ENCODE data around the gene CEACAM16. TPM values are rescaled to one million over a fixed set of nuclear protein-coding genes. Genes with fewer than 3 reads are reported as not detected.

Gene CEACAM16
- total and polyA plus RNA-seq, 7 donors = 0.03 to 0.08 TPM; not detected in 5

DNA sequence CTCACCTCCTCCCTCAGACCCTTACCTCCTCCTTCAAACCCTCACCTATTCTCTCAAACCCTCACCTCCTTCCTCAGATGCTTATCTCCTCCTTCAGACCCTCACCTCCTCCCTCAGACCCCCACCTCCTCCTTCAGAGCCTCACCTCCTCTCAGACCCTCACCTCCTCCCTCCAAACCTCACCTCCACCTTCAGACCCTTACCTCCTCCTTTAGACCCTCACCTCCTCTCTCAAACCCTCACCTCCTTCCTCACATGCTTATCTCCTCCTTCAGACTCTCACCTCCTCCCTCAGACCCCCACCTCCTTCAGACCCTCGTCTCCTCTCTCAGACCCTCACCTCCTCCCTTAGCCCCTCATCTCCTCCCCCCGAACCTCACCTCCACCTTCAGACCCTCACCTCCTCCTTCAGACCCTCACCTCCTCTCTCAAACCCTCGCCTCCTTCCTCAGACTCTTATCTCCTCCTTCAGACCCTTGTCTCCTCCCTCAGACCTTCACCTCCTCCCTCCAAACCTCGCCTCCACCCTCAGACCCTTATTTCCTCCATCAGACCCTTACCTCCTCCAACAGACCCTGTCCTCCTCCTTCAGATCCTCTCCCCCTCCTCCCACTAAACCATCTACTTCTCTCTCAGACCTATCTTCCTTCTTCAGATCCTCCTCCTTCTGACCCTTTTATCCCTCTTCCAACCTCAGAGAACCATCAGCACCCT lies 47.1 kb downstream of the CEACAM16 start:
- Histone ChIP-seq H3K36me3 (ENCODE audit: insufficient read depth in 1 of 2, low read depth in 1 of 2) (peaks cover 0 to 16% of the 10 kb centered on the region in 2 donors), H3K4me1 (peaks cover 48% of the 10 kb centered on the region), H3K9me3 (no peaks in the 10 kb centered on the region), H3K4me3 (no peak overlapping the region), H3K27ac (peak overlapping the region; percentile 94), H3K27me3 (ENCODE audit: insufficient read depth in 3 of 3, low read length in 2 of 3) (no peaks in the 10 kb centered on the region)
- TF ChIP-seq, protein P1, sequence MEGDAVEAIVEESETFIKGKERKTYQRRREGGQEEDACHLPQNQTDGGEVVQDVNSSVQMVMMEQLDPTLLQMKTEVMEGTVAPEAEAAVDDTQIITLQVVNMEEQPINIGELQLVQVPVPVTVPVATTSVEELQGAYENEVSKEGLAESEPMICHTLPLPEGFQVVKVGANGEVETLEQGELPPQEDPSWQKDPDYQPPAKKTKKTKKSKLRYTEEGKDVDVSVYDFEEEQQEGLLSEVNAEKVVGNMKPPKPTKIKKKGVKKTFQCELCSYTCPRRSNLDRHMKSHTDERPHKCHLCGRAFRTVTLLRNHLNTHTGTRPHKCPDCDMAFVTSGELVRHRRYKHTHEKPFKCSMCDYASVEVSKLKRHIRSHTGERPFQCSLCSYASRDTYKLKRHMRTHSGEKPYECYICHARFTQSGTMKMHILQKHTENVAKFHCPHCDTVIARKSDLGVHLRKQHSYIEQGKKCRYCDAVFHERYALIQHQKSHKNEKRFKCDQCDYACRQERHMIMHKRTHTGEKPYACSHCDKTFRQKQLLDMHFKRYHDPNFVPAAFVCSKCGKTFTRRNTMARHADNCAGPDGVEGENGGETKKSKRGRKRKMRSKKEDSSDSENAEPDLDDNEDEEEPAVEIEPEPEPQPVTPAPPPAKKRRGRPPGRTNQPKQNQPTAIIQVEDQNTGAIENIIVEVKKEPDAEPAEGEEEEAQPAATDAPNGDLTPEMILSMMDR (IDR thresholded peaks at IDR 0.05) = no peak
- intact Hi-C loops (cut with DNase I) = loop anchor here in 1 of 2 donors (10.0 kb wide), 1 partner anchor 1039 kb away; the partner anchor contains the start of gene DMPK
- DNase-seq = no peak
- WGBS, 3 donors = 79 to 86% (median 84%) methylated on average over 4 of the region's 4 CpGs
- ATAC-seq = no peak

DNA sequence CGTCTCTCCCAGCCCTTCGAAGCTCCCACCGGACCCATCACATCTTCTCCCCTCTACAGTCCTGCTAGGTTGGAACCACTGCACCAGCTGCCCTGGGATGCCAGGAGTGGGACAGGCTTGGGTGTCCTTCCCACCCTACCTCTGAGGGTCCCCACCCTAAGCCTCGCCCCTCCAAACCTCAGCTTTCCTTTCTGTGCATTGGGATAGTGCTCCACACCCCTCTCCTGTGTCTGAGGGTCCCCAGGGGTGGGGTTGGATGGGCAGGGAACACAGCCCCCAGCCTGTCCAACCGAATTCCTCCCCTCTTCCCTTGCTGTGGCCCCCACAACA lies 47.6 kb downstream of the CEACAM16 start:
- no peaks in the 10 kb centered on the region for H3K27me3 ChIP-seq (ENCODE audit: insufficient read depth in 3 of 3, low read length in 2 of 3)
- DNase-seq = no peak
- peaks cover 0 to 22% of the 10 kb centered on the region in 2 donors for H3K36me3 ChIP-seq (ENCODE audit: insufficient read depth in 1 of 2, low read depth in 1 of 2)
- intact Hi-C loops (cut with DNase I) = loop anchor here in 1 of 2 donors (10.0 kb wide), 1 partner anchor 1038 kb away; the partner anchor contains the start of gene DMPK
- no peak for ATAC-seq
- no peaks in the 10 kb centered on the region for H3K9me3 ChIP-seq
- TF ChIP-seq, protein P1 (IDR thresholded peaks at IDR 0.05) = no peak
- H3K4me3 ChIP-seq = no peak overlapping the region
- WGBS, 3 donors = 71 to 80% (median 75%) methylated on average over 5 of the region's 5 CpGs
- H3K4me1 ChIP-seq = peaks cover 48% of the 10 kb centered on the region
- peak overlapping the region; percentile 94 for H3K27ac ChIP-seq

DNA sequence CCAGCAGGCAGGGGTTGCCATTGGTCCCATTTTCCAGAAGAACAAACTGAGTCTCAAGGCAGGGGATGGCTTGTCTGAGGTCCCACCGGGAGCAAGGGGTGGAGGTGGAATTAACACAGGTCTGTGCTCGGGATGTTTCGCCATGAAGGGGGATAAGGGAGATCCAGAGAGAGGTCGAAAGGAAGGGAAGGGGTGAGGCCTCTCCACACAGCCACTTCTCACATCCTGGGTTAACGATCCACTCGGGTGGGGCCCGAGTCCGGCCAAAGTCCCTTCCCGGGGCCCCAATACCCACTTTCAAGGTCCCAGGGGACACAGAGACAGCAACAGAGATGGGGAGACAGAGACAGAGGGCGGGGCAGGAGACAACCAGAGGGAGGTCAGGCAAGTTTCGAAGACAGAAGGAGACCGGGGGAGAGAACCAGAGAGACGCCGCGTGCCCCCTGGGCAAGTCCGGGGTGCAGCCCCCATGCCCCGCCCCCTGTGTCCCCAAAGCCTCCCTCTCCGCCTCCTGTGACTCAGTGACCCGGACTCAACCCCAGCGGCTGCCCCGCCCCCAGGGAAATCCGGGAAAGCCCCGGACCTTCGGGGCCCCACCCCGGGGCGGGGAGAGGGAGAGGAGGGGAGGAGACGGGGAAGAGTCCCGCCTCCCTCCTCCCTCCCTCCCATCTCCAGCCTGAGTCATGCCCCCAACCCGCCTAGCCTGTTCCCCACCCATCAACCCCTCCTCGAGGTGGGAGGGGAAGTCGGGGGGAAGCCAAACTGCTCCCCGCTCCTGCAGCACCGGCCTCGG lies 48.2 kb downstream of the CEACAM16 start:
- Histone ChIP-seq H3K27ac (peak overlapping the region; percentile 94), H3K27me3 (ENCODE audit: insufficient read depth in 3 of 3, low read length in 2 of 3) (no peaks in the 10 kb centered on the region), H3K36me3 (ENCODE audit: insufficient read depth in 1 of 2, low read depth in 1 of 2) (peaks cover 0 to 27% of the 10 kb centered on the region in 2 donors), H3K4me1 (peaks cover 48% of the 10 kb centered on the region), H3K9me3 (no peaks in the 10 kb centered on the region), H3K4me3 (peak overlapping the region; percentile 97)
- ATAC-seq (peak; percentile 91 to 96 (median 95)), DNase-seq (peak; percentile 97 to 98)
- 6 to 11% (median 11%) methylated on average over 21 to 34 of the region's 34 CpGs for WGBS, 3 donors
- TF ChIP-seq, protein P1 (IDR thresholded peaks at IDR 0.05) = no peak
- intact Hi-C loops (cut with DNase I) = loop anchor here in 1 of 2 donors (10.0 kb wide), 1 partner anchor 1038 kb away; the partner anchor contains the start of gene DMPK

DNA sequence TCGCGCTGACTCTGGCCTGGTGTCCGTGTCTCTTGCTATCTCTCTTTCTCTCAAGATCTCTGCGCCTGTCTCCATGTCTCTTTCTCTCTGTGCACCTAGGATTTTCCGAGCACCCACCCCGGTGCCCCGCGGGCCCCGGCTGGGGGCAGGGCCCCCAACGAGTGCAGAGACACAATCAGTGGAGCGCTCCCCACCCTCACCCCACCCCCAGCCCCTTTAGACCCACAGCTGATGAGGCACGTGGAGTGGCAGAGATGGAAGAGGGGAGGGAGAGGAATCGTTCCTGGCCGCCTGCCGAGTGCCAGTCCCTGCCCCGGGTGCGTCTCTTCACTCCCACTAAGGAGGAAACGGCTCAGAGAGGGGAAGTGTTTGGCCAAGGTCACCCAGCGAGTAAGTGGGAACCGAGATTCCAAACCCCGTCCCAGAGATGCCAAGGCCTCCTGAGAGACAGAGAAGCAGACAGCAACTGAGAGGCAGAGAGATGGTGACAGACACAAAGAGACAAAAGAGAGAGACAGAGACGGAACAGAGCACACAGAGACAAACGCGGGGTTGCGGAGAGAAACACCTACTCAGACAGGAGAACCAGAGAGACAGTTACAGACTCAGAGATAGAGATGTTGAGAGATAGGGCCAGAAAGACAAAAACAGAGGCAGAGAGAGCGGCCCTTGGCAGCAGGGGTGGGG lies 48.9 kb downstream of the CEACAM16 start:
- H3K27ac ChIP-seq = peak overlapping the region; percentile 94
- TF ChIP-seq, protein P1 (IDR thresholded peaks at IDR 0.05) = no peak
- peak; percentile 39 to 60 (median 54) for ATAC-seq
- H3K4me1 ChIP-seq = peaks cover 48% of the 10 kb centered on the region
- H3K36me3 ChIP-seq (ENCODE audit: insufficient read depth in 1 of 2, low read depth in 1 of 2) = peaks cover 3 to 35% of the 10 kb centered on the region in 2 donors
- peak overlapping the region; percentile 97 for H3K4me3 ChIP-seq
- DNase-seq = peak; percentile 80 to 84
- no peaks in the 10 kb centered on the region for H3K27me3 ChIP-seq (ENCODE audit: insufficient read depth in 3 of 3, low read length in 2 of 3)
- intact Hi-C loops (cut with DNase I) = loop anchor here in 1 of 2 donors (10.0 kb wide), 1 partner anchor 1037 kb away; the partner anchor contains the start of gene DMPK
- 0 to 1% (median 1%) methylated on average over 18 to 26 of the region's 26 CpGs for WGBS, 3 donors
- H3K9me3 ChIP-seq = no peaks in the 10 kb centered on the region

Data from psoas muscle (tissue), 8 donors.